HepG2 (cell line): Measurements from ENCODE around the gene PRKCZ.

Source experiments
- FOXM1 ChIP-seq: sonication (generic); formaldehyde crosslinking; IDR thresholded peaks from 2 replicates; pipeline ENCODE4 v1.5.0; 2020; ENCODE audit warnings: missing genetic modification reagents
- ZFAT ChIP-seq: sonication (generic); formaldehyde crosslinking; conservative IDR thresholded peaks from 2 replicates; pipeline ENCODE4 v1.8.1; 2023; ENCODE audit warnings: missing genetic modification reagents, inconsistent platforms
- TF ChIP-seq, protein P1 (sequence below): sonication (generic); formaldehyde crosslinking; IDR thresholded peaks from 2 replicates; pipeline ENCODE4 v1.4.0; 2020; ENCODE audit warnings: mild to moderate bottlenecking, missing genetic modification reagents

GRCh38 chr1:2187619-2188018 lies 137.4 kb downstream of the PRKCZ start:
- TF ChIP-seq ZFAT (CRISPR knock-in tag) (no peak), FOXM1 (no peak)
- TF ChIP-seq, protein P1, sequence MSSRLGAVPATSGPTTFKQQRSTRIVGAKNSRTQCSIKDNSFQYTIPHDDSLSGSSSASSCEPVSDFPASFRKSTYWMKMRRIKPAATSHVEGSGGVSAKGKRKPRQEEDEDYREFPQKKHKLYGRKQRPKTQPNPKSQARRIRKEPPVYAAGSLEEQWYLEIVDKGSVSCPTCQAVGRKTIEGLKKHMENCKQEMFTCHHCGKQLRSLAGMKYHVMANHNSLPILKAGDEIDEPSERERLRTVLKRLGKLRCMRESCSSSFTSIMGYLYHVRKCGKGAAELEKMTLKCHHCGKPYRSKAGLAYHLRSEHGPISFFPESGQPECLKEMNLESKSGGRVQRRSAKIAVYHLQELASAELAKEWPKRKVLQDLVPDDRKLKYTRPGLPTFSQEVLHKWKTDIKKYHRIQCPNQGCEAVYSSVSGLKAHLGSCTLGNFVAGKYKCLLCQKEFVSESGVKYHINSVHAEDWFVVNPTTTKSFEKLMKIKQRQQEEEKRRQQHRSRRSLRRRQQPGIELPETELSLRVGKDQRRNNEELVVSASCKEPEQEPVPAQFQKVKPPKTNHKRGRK, result no peak
